NCI-H748 (cell line): ENCODE data around the gene TSKS.

ENCODE experiments used
- DNase-seq: peaks from one replicate; lab custom pipeline; 2025; ENCODE audit not compliant: unreplicated experiment; lab: John Stamatoyannopoulos, UW

TSKS gene

DNA sequence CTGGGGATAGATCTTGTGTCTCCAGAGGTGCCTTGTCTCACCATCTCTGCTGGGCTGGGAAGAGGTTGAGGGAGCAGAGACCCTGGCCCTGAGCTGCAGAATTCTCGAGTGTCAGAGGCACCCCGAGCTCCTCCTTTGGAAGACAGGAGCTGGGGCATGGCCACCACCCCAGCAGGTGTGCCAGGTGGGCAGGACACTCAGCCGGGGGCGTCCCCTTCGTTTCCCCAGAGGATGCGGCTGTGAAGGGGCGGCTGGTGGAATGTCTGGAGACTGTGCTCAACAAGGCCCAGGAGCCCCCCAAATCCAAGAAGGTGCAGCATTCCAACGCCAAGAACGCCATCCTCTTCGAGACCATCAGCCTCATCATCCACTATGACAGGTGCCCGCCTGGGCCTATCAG lies 35.5 kb upstream of the TSKS start:
- DNase-seq = no peak

DNA sequence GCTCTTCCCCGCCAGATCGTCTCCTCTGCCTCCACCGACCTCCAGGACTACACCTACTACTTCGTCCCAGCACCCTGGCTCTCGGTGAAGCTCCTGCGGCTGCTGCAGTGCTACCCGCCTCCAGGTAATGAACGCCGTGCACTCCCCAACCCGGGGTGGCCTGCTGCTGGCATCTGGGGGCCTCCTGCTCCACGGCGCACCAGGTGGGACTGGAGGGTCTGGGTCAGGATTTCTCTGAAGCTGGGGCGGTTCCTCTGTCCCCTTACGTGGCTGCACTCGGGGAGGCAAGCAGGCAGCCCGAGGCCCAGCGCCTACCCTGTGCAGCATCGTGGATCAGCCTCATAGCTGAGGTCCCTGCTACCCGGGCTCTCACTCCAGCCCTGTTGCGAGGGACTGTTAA lies 32.5 kb upstream of the TSKS start:
- DNase-seq = no peak

DNA sequence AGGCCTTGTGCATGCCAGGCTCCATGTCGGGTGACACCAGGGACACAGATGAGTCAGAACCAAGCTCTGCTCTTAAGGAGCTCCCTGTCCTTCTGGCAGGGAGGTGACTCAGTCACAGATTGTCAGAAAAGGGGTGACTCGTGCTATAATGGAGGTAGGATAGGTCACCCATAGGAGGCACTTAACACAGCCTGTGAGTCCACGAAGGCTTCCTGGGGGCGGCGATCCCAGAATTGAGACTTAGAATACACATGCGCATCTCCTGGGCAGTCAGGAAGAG lies 30.4 kb upstream of the TSKS start:
- no peak for DNase-seq

DNA sequence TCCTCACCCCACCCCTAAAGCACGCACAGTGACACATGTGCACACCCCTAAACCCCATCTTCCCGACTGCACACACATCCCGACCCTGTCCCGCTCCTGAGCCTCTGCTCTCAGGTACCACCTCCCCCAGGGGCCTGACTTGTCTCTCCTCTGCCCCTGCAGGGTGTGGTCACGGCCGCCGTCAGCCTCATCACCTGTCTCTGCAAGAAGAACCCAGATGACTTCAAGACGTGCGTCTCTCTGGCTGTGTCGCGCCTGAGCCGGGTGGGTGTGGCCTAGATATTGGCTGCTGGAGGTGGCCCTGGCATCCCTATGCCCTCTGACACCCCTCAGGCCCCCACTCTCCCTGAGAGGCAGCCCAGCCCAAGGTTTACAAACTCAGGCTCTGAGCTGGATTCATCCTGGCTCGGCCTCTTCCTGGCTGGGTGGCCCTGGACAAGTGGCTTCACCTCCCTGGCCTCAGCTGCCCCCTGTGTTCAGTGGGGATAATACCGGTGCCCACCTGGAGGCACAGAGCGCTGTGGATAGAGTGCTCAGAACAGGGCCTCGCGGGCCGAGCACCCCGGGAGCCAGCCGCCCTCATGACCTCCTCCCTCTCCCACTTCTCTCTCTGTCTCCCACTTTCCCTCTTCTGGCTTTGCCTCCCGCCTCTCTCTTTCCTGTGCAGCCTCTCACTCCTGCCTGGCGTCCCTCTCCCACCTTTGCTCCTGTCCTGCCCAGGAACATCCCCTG lies 29.9 kb upstream of the TSKS start:
- no peak for DNase-seq

DNA sequence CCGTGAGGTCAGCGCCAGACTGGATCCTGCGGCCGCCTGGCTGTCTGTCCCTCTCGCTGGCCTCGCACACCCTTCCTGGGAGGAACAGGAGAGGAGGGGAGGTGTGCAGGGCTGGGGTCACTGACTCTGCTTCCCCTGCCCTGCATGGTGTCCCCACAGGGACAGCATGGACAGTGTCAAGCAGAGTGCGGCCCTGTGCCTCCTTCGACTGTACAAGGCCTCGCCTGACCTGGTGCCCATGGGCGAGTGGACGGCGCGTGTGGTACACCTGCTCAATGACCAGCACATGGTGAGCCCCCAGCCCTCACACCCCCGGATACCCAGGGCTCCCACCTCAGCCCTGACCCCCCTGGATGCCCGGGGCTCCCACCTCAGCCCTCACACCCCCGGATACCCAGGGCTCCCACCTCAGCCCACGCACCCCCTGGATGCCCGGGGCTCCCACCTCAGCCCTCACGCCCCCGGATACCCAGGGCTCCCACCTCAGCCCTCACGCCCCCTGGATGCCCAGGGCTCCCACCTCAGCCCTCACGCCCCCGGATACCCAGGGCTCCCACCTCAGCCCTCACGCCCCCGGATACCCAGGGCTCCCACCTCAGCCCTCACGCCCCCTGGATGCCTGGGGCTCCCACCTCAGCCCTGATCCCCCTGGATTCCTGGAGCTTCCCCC lies 28.8 kb upstream of the TSKS start:
- DNase-seq = no peak

DNA sequence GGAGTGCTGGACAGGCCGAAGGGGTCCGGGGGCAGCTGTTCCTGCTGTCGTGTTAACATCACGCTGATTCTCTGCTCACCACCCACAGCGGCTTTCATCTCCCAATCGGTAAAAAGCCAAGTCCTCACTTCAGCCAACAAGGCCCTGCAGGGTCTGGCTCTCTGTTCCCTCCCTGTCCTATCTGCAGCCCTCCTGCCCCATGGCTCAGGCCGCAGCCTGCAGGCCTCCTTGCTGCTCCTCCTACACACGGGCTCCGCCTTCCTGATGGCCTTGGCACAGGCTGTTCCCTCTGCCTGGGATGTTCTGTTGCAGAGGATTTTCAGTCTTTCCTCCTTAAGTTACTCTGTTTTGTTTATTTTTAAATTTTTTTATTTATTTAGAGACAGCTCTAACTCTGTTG lies 27.8 kb upstream of the TSKS start:
- DNase-seq = no peak

DNA sequence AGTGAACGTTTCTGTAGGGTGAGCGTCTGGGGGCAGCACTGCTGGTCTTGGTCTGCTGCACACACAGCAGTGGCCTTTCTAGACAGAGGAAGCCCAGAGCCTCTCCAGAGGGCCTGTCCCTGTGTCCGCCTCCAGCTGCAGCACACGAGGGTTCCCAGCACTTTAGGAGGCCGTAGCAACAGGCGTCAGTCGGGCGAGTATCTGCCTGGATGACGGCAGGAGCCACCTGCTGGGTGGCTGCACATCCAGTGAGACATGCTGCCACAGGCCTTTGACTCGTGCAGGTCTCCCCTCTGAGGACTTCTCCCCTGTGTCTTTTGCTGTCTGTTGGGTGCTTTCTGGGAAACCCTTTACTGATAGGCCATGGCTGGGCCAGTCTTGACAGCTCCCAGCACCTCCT lies 25.8 kb upstream of the TSKS start:
- DNase-seq = no peak

DNA sequence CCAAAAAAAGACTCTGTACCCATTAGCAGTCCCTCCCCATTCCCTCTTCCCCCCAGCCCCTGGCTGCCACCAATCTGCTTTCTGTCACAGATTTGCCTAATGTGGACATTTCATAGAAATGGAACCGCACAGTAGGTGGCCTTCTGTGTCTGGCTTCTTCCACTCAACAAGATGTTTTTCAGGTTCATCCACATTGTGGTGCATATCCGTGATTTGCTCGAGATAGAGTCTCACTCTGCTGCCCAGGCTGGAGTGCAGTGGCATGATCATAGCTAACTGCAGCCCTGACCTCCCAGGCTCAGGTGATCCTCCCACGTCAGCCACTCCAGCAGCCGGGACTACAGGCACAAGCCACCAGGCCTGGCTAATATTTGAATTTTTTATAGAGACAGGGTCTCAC lies 24.6 kb upstream of the TSKS start:
- DNase-seq = no peak

DNA sequence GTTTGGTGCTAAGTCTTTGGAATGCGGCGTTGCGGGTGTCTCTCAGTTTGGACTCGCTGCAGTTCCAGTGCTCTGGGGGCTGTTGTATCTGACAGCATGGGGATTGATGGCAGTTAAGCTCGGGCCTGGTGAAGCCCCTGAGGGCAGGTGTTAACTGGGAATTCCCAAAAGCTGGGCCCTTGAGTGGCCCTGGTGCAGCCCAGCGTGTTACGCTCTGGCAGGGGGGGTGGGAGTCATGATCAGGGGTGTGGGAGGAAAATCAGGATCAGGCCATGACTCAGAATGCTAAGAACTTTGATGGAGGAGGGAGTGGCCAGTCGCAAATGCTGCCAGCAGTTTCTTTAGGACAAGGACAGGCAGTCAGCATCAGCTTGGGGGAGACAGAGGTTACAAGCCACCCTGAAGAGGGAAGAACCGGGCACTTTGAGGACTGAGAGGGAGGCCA lies 23.3 kb upstream of the TSKS start:
- no peak for DNase-seq

DNA sequence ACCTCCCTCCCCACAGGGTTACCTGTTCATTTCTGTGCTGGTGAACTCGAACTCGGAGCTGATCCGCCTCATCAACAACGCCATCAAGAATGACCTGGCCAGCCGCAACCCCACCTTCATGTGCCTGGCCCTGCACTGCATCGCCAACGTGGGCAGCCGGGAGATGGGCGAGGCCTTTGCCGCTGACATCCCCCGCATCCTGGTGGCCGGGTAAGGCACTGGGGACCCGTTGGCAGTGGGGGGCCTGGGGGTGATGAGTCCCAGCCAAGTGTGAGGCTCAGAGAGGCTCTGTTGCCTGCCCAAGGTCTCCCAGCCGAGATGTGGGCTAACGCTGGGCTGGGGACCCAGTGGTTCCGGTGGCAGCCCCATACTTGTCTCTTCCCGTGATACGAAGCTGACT lies 19.4 kb upstream of the TSKS start:
- DNase-seq = no peak

DNA sequence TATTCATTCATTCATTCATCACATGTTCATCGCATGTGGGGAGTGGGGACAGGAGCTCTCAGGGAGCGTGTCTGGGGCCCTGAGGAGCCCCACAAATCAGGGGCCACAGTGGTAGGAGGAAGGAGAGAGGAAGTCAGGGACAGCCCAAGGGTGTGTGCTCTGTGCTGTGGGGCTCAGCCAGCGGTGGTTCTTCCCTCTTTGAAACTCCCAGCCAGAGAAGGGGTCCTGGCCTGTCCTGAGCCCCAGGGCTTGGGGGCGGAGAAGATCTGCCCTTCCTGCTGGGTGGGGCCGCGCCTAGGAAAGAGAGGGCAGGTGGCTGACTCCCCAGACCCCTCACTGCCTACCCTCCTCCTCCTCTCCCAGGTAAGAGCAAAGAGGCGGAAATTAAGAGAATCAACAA lies 18.3 kb upstream of the TSKS start:
- no peak for DNase-seq

DNA sequence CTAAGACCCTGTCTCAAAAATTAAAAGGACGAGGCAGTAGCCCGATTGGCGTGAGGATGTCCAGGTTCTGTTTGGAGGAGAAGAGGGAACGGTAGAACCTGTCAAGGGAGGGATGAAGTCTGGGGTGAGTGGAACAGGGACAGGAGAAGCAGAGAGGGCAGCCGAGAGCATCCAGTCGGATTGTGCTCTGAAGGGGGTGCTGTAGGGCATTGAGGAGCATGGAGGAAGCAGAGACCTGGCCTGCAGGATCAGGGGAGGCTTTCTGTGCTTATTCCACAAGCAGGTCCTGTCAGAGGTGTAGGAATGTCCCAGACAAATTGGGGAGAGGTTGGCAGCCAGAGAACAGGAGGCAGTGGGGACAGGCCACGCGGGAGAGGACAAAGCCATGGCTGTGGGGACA lies 17.8 kb upstream of the TSKS start:
- DNase-seq = no peak

DNA sequence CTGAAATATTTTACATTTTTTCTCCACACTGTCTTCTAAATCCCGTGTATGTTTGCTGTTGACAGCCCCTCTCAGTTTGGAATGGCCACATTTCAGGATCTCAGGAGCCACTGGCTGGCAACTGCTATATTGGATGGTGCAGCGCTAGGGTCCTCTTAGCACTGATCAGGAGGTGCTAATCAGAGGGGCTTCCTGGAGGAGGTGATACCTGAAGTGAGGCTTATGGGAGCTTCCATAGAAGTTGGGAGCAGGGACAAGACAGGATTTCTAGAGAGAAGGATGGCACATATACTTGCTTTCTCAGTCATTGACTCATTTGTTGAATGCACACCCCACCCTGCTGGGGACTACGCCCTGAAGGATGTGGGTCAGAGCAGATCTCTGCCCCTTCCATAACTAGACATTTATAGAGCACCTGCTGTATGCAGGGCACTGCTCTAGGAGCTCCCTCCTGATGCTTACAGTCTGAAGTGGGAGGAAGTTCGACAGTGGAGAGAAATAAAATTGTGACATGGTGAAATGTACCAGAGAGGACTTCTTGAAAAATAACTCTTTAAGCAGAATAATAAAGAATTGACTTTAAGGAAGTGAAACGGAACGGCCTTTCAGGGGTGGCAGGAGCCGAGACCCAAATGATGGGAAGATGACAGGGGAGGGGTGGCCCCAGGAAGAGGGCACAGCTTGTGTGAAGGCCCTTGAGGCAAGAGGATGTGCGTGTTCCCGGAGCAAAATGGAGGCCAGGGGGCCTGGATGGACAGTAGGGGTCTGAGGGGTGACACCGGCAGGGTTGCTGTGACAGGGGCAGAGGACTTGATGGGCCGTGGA lies 16.8 kb upstream of the TSKS start:
- DNase-seq = no peak

DNA sequence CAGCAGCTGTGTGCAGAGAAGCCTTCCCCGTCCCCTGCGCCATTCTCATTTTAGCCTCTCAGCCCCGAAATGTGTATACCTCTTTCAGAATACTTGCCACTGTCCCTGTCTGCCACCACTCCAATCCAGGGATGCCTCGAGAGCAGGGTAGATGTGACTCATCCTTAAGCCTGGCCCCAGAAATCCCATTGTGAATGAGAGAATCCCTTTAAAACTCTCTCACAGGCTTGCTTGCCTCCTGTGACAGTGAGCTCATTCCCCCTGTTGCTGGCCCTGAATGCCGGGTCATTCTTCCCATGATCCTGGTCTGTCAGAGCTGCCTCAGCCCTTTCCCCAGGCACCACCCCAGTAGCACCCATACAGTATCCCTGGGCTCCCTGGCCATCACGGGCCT lies 13.3 kb upstream of the TSKS start:
- no peak for DNase-seq

DNA sequence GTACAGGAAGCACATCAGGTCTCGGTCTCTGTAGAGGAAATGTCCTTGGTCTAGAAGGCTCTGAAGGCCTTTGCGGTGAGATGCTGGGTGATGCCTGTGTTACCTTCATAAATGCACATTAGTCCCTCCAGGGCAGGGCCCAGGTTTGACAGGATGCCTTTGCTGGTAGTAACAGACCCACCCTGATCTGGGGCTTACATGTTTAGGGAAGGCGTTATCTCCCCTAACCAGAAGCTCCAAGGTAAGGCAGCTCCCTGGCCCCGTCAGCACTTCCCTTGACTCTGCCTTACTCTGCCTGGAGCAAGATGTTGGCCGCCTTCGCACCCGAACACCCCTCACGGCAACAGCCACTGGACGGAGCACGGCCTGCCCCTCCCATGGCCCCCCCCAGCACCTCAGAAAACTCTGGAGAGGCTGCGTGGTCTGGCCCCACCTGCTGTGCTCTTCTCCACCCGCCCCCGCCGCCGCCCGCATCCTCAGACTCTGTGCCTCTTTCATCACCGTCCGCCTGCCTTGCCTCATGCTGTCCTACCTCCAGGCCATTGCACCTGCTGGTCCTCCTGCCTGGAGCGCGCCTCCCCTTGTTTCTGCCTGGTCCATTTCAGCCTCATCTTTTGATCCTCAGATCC lies 12.8 kb upstream of the TSKS start:
- no peak for DNase-seq

DNA sequence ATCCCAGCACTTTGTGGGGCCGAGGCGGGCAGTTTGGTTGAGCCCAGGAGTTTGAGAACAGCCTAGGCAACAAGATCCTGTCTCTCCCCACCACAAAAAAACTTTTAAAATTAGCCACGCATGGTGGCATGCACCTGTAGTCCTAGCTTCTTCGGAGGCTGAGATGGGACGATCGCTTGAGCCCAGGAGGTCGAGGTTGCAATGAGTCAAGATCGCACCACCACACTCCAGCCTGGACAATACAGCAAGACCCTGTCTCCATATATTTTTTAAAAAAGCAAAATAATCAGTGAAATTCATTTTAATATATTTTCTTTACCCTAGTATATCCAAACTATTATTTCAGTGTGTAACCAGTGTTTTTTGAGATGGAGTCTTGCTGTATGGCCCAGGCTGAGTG lies 11.9 kb upstream of the TSKS start:
- no peak for DNase-seq

DNA sequence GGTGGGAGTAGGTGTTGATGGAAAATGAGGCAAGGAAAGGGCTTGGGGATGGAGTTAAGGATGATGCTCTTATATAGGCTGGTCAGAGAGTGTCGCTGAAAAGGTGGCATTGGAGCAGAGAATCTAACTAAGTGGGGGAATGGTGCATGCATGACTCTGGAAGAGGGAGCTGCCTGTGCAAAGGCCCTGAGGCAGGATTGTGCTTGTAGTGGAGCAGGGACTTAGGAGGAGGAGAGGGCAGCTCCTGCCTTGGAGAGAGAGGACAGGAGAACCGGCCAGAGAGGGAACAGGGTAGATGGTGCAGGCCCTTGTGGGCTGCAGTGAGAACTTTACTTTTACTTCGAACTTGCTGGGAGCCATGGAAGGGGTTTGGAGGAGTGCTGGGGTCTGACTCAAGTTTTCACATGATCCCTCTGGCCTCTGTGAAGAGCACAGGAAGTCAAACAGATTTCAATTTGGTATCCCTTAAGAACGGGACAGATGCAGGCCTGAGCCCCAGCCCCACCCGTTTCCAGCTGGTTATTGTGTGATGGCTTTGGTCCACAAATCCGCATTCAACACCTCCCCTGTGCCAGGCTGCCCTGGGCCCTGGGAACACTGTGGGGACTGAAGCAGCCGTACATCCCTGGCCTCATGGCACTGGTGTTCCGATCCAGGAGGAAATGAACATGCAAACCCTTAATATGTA lies 10.7 kb upstream of the TSKS start:
- DNase-seq = no peak

DNA sequence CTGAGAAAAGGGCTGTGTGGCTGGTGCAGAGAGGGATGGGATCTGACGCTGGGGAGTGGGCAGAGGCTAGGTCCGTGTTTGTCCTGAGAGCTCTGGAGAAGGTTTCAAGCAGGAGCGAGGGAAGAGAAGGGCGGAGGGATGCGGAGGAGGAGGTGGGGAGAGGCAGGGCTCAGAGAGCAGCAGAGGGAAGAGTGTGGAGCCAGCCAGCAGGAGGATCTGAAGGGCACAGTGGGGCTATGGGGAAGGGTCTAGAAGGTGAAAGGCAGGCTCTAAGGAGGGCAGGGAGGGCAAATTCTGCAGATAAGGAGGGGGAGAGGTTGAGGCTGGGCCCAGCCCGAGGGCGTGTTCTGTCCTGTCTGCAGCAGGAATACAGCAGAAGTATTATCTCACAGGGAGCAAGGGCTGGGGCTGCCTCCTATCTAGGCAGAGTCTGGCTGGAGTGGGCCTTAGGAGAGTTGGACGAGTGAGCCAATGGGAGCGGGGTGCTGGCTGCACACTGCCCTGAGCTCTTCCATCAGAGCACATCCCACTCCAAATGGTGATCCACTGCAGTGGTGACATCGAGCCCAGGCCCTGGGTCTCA lies 9.8 kb upstream of the TSKS start:
- no peak for DNase-seq

DNA sequence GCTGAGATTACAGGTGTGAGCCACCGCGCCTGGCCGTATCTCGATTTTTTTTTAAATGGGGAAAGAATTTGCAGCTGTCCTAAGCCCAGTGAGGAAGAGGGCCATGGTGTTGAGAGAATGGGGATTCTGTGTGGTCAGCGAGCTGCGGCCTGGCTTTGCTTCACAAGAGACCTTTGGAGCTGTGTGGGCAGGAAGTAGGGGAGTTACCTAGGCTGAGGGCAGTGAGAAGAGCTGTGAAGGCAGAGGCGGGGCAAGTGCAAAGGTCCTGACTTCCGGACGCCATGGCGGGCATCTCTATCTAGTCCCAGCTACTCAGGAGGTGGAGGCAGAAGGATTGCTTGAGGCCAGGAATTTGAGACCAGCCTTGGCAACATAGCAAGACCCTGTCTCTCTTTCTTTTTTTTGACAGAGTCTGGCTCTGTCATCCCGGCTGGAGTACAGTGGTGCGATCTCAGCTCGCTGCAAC lies 8.6 kb upstream of the TSKS start:
- DNase-seq = no peak

DNA sequence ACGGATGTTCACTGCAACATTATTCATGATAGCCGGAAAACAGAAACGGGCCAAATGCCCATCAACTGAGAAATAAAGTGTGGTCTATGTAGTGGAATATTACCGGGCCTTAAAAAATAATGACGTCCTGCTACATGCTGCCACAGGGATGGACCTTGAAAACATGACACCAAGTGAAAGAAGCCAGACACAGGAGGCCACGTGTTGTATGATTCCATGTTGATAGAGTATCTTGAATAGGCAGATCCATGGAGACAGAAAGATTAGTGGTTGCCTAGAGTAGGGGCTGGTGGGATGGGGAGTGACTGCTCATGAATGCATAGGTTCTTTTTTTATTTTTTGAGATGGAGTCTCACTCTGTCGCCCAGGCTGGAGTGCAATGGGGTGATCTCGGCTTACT lies 7.4 kb upstream of the TSKS start:
- DNase-seq = no peak
